ENCODE data around the gene NFIA.

Gene NFIA

GRCh38 chr1:61419657-61420056, 337.3 kb downstream of the NFIA start:
- Histone ChIP-seq H3K27ac (ENCODE audit: extremely low read depth, low read depth, low read length) (no peak overlapping the region), H3K4me3 (ENCODE audit: low read depth, low read length) (no peak overlapping the region), H3K9me3 (ENCODE audit: control insufficient read depth, insufficient read depth, low read depth, low read length) (no peaks in the 10 kb centered on the region), H3K36me3 (ENCODE audit: control insufficient read depth in 2 of 2, insufficient read depth in 1 of 2, low read length in 2 of 2) (no peaks in the 10 kb centered on the region; a peak in 1 of 3 replicates), H3K4me1 (ENCODE audit: control insufficient read depth, insufficient read depth, low read length) (no peaks in the 10 kb centered on the region)
- no peak for TF ChIP-seq ZNF175 (tag by site-specific recombination; IDR thresholded peaks at IDR 0.05)
- no peak for TF ChIP-seq HOXD13 (CRISPR knock-in tag; IDR thresholded peaks at IDR 0.05; ENCODE audit: borderline replicate concordance)
- no peak for TF ChIP-seq REPIN1 (tag by site-specific recombination; IDR thresholded peaks at IDR 0.05; ENCODE audit: low read depth)
- TF ChIP-seq, protein P1, sequence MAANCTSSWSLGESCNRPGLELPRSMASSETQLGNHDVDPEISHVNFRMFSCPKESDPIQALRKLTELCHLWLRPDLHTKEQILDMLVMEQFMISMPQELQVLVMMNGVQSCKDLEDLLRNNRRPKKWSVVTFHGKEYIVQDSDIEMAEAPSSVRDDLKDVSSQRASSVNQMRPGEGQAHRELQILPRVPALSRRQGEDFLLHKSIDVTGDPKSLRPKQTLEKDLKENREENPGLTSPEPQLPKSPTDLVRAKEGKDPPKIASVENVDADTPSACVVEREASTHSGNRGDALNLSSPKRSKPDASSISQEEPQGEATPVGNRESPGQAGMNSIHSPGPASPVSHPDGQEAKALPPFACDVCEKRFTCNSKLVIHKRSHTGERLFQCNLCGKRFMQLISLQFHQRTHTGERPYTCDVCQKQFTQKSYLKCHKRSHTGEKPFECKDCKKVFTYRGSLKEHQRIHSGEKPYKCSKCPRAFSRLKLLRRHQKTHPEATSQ (tag by site-specific recombination; IDR thresholded peaks at IDR 0.05) = no peak
- no peak for TF ChIP-seq ZNF707 (tag by site-specific recombination; IDR thresholded peaks at IDR 0.05)
- TF ChIP-seq ZBTB7A (tag by site-specific recombination; IDR thresholded peaks at IDR 0.05; ENCODE audit: low read depth) = no peak
- no peak for TF ChIP-seq SCRT2 (tag by site-specific recombination; IDR thresholded peaks at IDR 0.05)
- TF ChIP-seq SETDB1 (IDR thresholded peaks at IDR 0.05; ENCODE audit: insufficient read length, low read length) = no peak
- no peak for TF ChIP-seq PATZ1 (tag by site-specific recombination; IDR thresholded peaks at IDR 0.05)
- TF ChIP-seq, protein P2, sequence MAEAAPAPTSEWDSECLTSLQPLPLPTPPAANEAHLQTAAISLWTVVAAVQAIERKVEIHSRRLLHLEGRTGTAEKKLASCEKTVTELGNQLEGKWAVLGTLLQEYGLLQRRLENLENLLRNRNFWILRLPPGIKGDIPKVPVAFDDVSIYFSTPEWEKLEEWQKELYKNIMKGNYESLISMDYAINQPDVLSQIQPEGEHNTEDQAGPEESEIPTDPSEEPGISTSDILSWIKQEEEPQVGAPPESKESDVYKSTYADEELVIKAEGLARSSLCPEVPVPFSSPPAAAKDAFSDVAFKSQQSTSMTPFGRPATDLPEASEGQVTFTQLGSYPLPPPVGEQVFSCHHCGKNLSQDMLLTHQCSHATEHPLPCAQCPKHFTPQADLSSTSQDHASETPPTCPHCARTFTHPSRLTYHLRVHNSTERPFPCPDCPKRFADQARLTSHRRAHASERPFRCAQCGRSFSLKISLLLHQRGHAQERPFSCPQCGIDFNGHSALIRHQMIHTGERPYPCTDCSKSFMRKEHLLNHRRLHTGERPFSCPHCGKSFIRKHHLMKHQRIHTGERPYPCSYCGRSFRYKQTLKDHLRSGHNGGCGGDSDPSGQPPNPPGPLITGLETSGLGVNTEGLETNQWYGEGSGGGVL (tag by site-specific recombination; IDR thresholded peaks at IDR 0.05) = no peak
- no peak for TF ChIP-seq ZFP69B (tag by site-specific recombination; IDR thresholded peaks at IDR 0.05)
- TF ChIP-seq ZNF792 (tag by site-specific recombination; IDR thresholded peaks at IDR 0.05) = no peak
- no peak for TF ChIP-seq ZNF155 (tag by site-specific recombination; IDR thresholded peaks at IDR 0.05)
- TF ChIP-seq TCF7L2 (IDR thresholded peaks at IDR 0.05; ENCODE audit: borderline replicate concordance, low read depth, low read length) = no peak
- no peak for TF ChIP-seq SP3 (tag by site-specific recombination; IDR thresholded peaks at IDR 0.05)
- no peak for TF ChIP-seq ZNF704 (tag by site-specific recombination; IDR thresholded peaks at IDR 0.05)
- no peak for TF ChIP-seq ZNF404 (tag by site-specific recombination; IDR thresholded peaks at IDR 0.05)
- TF ChIP-seq OVOL3 (tag by site-specific recombination; IDR thresholded peaks at IDR 0.05) = no peak
- ChIA-PET CTCF (no interaction called here), POLR2A (no interaction called here)

GRCh38 chr1:61420243-61420642, 337.9 kb downstream of the NFIA start:
- Histone ChIP-seq H3K36me3 (ENCODE audit: control insufficient read depth in 2 of 2, insufficient read depth in 1 of 2, low read length in 2 of 2) (no peaks in the 10 kb centered on the region; a peak in 1 of 3 replicates), H3K4me3 (ENCODE audit: low read depth, low read length) (no peak overlapping the region), H3K9me3 (ENCODE audit: control insufficient read depth, insufficient read depth, low read depth, low read length) (no peaks in the 10 kb centered on the region), H3K4me1 (ENCODE audit: control insufficient read depth, insufficient read depth, low read length) (no peaks in the 10 kb centered on the region), H3K27ac (ENCODE audit: extremely low read depth, low read depth, low read length) (no peak overlapping the region)
- TF ChIP-seq ZNF555 (tag by site-specific recombination; conservative IDR thresholded peaks at IDR 0.05) = no peak
- TF ChIP-seq TCF7L2 (IDR thresholded peaks at IDR 0.05; ENCODE audit: borderline replicate concordance, low read depth, low read length) = no peak
- no peak for TF ChIP-seq ZNF768 (tag by site-specific recombination; IDR thresholded peaks at IDR 0.05)
- no peak for TF ChIP-seq RBAK (tag by site-specific recombination; IDR thresholded peaks at IDR 0.05)
- TF ChIP-seq ZNF785 (tag by site-specific recombination; IDR thresholded peaks at IDR 0.05) = no peak
- no peak for TF ChIP-seq ZNF37A (tag by site-specific recombination; IDR thresholded peaks at IDR 0.05)
- no peak for TF ChIP-seq ZNF335 (tag by site-specific recombination; conservative IDR thresholded peaks at IDR 0.05)
- no peak for TF ChIP-seq ZNF138 (tag by site-specific recombination; IDR thresholded peaks at IDR 0.05; ENCODE audit: borderline replicate concordance)
- TF ChIP-seq, protein P3, sequence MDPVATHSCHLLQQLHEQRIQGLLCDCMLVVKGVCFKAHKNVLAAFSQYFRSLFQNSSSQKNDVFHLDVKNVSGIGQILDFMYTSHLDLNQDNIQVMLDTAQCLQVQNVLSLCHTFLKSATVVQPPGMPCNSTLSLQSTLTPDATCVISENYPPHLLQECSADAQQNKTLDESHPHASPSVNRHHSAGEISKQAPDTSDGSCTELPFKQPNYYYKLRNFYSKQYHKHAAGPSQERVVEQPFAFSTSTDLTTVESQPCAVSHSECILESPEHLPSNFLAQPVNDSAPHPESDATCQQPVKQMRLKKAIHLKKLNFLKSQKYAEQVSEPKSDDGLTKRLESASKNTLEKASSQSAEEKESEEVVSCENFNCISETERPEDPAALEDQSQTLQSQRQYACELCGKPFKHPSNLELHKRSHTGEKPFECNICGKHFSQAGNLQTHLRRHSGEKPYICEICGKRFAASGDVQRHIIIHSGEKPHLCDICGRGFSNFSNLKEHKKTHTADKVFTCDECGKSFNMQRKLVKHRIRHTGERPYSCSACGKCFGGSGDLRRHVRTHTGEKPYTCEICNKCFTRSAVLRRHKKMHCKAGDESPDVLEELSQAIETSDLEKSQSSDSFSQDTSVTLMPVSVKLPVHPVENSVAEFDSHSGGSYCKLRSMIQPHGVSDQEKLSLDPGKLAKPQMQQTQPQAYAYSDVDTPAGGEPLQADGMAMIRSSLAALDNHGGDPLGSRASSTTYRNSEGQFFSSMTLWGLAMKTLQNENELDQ (tag by site-specific recombination; IDR thresholded peaks at IDR 0.05; ENCODE audit: low read depth) = no peak
- no peak for TF ChIP-seq ZXDB (tag by site-specific recombination; IDR thresholded peaks at IDR 0.05)
- no peak for TF ChIP-seq ZBTB8A (tag by site-specific recombination; IDR thresholded peaks at IDR 0.05)
- TF ChIP-seq ZNF670 (tag by site-specific recombination; IDR thresholded peaks at IDR 0.05; ENCODE audit: low read depth) = no peak
- ChIA-PET CTCF (no interaction called here), POLR2A (no interaction called here)

Measured in HEK293 (cell line).